ENCODE measurements around the gene ARL13B. TPM values are rescaled to one million over a fixed set of nuclear protein-coding genes. Genes with fewer than 3 reads are reported as not detected.

The ARL13B gene
- total RNA-seq, 1 experiment from 2014 or later: 18.4 TPM

DNA sequence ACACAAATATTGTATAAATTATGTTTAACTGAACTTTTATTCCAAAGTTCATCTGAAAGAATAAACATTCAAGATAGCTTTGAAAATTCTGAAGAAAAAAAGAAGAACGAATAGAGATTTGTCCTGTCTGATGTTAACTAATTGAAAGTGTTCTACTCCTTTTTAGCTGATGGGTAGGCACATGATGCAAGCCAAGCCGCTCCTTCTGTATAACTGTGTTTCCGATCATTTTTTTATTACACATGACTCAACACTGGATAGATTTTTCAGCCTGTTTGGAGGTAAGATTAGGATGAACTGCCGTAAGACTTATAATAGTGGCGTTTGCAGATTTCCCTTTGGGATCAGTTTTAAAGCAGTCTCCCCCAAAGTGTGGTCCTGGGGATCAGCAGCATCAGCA, 101.9 kb downstream of the ARL13B start:
- DNase-seq (ENCODE audit: low spot score): no peak
- H3K4me3 ChIP-seq (ENCODE audit: low read depth, low read length, poor library complexity, severe bottlenecking): no peak overlapping the region
- CTCF ChIA-PET: interaction anchor here (1.5 kb wide), 1 partner anchor 12 kb away, joined by 4 read pairs; no protein-coding TSS in a partner anchor
- no peaks in the 10 kb centered on the region for H3K9me3 ChIP-seq (ENCODE audit: low read depth, low read length, poor library complexity, severe bottlenecking)
- H3K27ac ChIP-seq (ENCODE audit: low read depth, low read length, poor library complexity, severe bottlenecking): no peak overlapping the region
- TF ChIP-seq CTCF (conservative IDR thresholded peaks at IDR 0.05; ENCODE audit: low read depth, low read length): no peak
- no peak for TF ChIP-seq EZH2 (IDR thresholded peaks at IDR 0.05; ENCODE audit: borderline replicate concordance, low read depth, low read length, poor library complexity, severe bottlenecking)
- H3K27me3 ChIP-seq (replicated peaks; ENCODE audit: insufficient read depth, low read depth, low read length, poor library complexity): no peaks in the 10 kb centered on the region
- BruUV-seq (replicated peaks): no TSS peak
- no peaks in the 10 kb centered on the region for H3K4me1 ChIP-seq (ENCODE audit: insufficient read depth, low read length, poor library complexity, severe bottlenecking)
- intact Hi-C loops (cut with micrococcal nuclease; ENCODE audit: unreplicated experiment): no loop called here
- POLR2A ChIA-PET (ENCODE audit: low non-redundant PET): no interaction called here
- no peaks in the 10 kb centered on the region for H3K36me3 ChIP-seq (ENCODE audit: insufficient read depth, low read length, poor library complexity, severe bottlenecking)

GRCh38 chr3:94082391-94082937, 102.5 kb downstream of the ARL13B start:
- intact Hi-C loops (cut with micrococcal nuclease; ENCODE audit: unreplicated experiment): no loop called here
- Histone ChIP-seq H3K27ac (ENCODE audit: low read depth, low read length, poor library complexity, severe bottlenecking) (no peak overlapping the region), H3K27me3 (replicated peaks; ENCODE audit: insufficient read depth, low read depth, low read length, poor library complexity) (no peaks in the 10 kb centered on the region), H3K36me3 (ENCODE audit: insufficient read depth, low read length, poor library complexity, severe bottlenecking) (no peaks in the 10 kb centered on the region), H3K9me3 (ENCODE audit: low read depth, low read length, poor library complexity, severe bottlenecking) (no peaks in the 10 kb centered on the region), H3K4me1 (ENCODE audit: insufficient read depth, low read length, poor library complexity, severe bottlenecking) (no peaks in the 10 kb centered on the region), H3K4me3 (ENCODE audit: low read depth, low read length, poor library complexity, severe bottlenecking) (no peak overlapping the region)
- TF ChIP-seq EZH2 (IDR thresholded peaks at IDR 0.05; ENCODE audit: borderline replicate concordance, low read depth, low read length, poor library complexity, severe bottlenecking): no peak
- no peak for TF ChIP-seq CTCF (conservative IDR thresholded peaks at IDR 0.05; ENCODE audit: low read depth, low read length)
- no peak for DNase-seq (ENCODE audit: low spot score)
- BruUV-seq (replicated peaks): no TSS peak
- POLR2A ChIA-PET (ENCODE audit: low non-redundant PET): no interaction called here
- CTCF ChIA-PET: interaction anchor here (1.5 kb wide), 1 partner anchor 13 kb away, joined by 4 read pairs; no protein-coding TSS in a partner anchor

- ChIA-PET CTCF (no interaction called here), POLR2A (ENCODE audit: low non-redundant PET) (no interaction called here)
- no peak for DNase-seq (ENCODE audit: low spot score)
- Histone ChIP-seq H3K9me3 (ENCODE audit: low read depth, low read length, poor library complexity, severe bottlenecking) (no peaks in the 10 kb centered on the region), H3K36me3 (ENCODE audit: insufficient read depth, low read length, poor library complexity, severe bottlenecking) (no peaks in the 10 kb centered on the region), H3K27me3 (replicated peaks; ENCODE audit: insufficient read depth, low read depth, low read length, poor library complexity) (no peaks in the 10 kb centered on the region), H3K4me1 (ENCODE audit: insufficient read depth, low read length, poor library complexity, severe bottlenecking) (no peaks in the 10 kb centered on the region), H3K4me3 (ENCODE audit: low read depth, low read length, poor library complexity, severe bottlenecking) (no peak overlapping the region), H3K27ac (ENCODE audit: low read depth, low read length, poor library complexity, severe bottlenecking) (no peak overlapping the region)
- intact Hi-C loops (cut with micrococcal nuclease; ENCODE audit: unreplicated experiment): no loop called here
- BruUV-seq (replicated peaks): no TSS peak
- no peak for TF ChIP-seq EZH2 (IDR thresholded peaks at IDR 0.05; ENCODE audit: borderline replicate concordance, low read depth, low read length, poor library complexity, severe bottlenecking)
- TF ChIP-seq CTCF (conservative IDR thresholded peaks at IDR 0.05; ENCODE audit: low read depth, low read length): no peak
These were observed 103.3 kb downstream of the ARL13B start for GRCh38 chr3:94083261-94083660.

Measured in A673 (cell line).